GM19099 (cell line): Measurements from ENCODE around the gene SLC35A4.
A peak's percentile ranks its signal among the peaks of the same experiment; 100 is the strongest.

Source experiments
- POLR2A ChIP-seq: IDR thresholded peaks from 3 replicates; pipeline ENCODE4 v1.6.1; 2011; ENCODE audit warnings: low read depth; ENCODE audit not compliant: insufficient read length; ENCODE audit errors: extremely low read depth

Gene SLC35A4, protein sequence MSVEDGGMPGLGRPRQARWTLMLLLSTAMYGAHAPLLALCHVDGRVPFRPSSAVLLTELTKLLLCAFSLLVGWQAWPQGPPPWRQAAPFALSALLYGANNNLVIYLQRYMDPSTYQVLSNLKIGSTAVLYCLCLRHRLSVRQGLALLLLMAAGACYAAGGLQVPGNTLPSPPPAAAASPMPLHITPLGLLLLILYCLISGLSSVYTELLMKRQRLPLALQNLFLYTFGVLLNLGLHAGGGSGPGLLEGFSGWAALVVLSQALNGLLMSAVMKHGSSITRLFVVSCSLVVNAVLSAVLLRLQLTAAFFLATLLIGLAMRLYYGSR

DNA sequence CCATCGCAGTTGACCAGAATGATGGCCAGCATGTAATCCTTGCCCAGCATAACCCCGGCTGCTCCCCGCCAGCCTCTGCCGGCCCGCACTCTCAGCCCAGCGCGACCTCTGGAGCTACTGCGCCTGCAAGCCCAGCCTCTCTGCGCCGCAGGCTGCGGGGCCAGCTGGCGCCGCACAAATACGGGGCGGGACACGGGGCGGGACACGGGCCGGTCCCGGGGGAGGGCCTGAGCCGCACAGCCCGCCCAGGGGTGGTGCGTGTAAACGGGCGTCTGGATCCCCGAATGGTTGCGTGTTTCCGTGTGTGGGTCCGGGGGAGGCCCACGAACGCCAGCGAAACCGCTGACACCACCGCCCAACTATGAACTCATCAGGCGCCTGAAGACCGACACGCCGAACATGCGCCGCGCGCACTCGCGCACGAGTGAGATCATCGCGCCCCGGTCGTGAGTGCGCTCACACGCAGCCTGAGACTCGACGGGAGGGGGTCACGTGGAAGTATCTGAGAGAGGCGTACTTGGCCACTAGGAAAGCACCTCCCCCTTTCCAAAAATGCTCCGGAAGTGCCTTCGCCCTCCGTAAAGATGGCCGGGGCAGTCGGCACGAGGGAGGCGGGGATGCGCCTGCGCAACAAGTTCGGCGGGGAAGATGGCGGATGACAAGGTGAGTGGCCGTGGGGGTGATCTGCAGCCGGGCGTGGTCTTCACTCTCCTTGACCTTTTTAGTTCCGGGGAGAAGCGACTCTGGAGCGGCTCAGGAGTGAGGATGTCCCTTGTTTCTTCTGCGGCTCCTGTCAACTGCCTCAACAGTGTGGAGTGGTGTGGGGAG lies at the start of gene SLC35A4, which contains the start of gene APBB3:
Gene SLC35A4, plus strand, starts transcription at position 633 of the 828 bp plus-strand sequence. CDS start 2,342 bp downstream, outside the sequence.
Gene APBB3, minus strand, starts transcription at position 403 of the 828 bp plus-strand sequence. Its CDS starts 353 bp downstream, at position 50.
- peak; percentile 94 for TF ChIP-seq POLR2A

DNA sequence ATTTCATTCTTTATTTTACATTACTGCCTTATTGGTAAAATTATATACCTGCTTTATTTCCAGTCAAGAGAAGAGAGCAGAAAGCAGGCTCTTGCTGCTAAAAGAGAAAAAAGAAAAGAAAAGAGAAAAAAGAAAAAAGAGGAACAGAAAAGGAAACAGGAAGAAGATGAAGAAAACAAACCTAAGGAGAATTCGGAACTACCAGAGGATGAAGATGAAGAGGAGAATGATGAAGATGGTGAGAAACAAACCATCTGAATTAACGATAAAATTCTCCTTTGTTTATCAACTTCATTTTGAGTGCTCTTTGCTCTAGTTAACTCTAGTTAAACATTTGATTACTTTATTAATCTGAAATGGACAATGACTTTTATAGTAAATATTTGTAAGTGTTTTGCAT lies 40.6 kb upstream of the SLC35A4 start:
- no peak for TF ChIP-seq POLR2A

DNA sequence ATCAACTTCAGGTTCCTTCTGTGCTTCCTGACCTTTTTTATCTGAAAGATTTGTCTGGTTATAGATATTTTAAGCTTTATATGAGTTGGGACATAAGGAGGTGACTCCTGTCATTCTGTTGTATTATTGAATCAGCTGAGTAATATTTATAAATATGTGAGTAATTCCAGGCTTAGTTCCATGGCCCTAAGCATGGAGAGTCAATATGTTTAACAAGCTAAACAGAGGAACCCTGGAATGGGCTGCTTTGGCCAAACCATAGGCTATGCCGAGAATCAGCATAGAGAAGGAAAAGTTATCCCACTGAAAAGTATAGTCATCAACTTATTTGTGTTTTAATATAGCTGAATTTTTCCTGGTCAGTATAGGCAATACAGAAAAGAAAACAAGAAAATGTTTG lies 24.4 kb upstream of the SLC35A4 start:
- TF ChIP-seq POLR2A: no peak

DNA sequence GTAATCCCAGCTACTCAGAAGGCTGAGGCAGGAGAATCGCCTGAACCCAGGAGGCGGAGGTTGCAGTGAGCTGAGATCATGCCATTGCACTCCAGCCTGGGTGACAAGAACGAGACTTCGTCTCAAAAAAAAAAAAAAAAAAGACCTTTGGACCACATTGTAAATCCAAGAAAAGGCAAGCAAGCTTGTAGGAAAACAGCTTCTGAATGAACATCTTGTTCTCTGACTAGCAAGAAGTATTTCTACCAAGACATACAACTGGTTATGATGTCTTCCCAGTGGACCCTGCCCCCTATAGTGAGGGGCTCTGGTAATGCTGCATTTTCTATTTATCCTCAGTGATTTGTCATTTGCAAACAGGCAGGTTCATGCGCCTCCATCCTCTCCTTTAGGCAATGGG lies 21.7 kb upstream of the SLC35A4 start:
- TF ChIP-seq POLR2A: no peak

DNA sequence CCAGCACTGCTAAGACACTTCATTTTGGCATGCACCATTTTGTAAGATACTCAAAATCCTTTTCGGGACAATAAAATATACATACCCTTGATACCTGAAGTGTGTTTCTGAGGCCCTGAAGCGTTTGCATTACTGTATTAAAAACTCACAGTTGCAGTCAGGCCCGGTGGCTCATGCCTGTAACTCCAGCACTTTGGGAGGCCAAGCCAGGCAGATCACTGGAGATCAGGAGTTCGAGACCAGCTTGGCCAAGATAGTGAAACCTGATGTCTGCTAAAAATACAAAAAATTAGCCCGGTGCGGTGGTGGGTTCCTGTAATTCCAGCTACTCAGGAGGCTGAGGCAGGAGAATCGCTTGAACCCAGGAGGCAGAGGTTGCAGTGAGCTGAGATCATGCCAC lies 19.6 kb upstream of the SLC35A4 start:
- no peak for TF ChIP-seq POLR2A

DNA sequence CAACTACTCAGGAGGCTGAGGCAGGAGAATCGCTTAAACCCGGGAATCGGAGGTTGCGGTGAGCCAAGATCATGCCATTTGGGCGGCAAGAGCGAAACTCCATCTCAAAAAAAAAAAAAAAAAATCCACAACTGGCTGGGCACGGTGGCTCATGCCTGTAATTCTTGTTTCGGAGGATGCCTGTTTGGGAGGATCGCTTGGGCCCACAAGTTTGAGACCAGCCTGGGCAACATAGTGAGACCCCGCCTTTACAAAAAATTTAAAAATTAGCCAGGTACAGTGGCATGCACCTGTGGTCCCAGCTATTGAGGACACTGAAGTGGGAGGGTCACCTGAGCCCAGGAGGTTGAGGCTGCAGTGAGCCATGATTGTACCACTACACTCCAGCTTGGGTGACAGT lies 19.0 kb upstream of the SLC35A4 start:
- TF ChIP-seq POLR2A: no peak

DNA sequence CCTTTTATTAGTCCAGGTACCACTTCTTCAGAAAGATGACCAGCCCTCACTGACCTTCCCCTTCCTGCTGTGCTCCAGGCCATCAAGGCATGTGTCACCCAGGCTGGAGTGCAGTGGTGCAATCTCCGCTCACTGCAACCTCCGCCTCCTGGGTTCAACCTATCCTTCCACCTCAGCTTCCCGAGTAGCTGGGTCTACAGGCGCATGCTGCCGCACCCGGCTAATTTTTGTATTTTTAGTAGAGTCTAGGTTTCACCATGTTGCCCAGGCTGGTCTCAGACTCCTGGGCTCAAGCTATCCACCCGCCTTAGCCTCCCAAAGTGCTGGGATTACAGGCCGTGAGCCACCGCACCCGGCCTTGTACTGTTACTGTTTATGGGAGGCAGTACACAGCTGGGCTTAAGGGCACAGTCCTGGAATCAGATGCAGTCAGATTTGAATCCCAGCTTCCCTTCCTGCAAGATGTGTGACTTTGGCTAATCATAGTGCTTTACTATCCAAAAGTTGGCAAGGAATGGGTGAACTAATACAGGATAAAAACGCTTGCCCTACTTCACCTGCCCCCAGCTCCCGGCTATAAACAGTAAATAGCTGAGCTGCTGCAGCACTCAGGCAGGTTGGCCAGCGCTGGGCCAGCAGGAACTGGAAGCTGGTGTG lies 17.6 kb upstream of the SLC35A4 start:
- TF ChIP-seq POLR2A: no peak

DNA sequence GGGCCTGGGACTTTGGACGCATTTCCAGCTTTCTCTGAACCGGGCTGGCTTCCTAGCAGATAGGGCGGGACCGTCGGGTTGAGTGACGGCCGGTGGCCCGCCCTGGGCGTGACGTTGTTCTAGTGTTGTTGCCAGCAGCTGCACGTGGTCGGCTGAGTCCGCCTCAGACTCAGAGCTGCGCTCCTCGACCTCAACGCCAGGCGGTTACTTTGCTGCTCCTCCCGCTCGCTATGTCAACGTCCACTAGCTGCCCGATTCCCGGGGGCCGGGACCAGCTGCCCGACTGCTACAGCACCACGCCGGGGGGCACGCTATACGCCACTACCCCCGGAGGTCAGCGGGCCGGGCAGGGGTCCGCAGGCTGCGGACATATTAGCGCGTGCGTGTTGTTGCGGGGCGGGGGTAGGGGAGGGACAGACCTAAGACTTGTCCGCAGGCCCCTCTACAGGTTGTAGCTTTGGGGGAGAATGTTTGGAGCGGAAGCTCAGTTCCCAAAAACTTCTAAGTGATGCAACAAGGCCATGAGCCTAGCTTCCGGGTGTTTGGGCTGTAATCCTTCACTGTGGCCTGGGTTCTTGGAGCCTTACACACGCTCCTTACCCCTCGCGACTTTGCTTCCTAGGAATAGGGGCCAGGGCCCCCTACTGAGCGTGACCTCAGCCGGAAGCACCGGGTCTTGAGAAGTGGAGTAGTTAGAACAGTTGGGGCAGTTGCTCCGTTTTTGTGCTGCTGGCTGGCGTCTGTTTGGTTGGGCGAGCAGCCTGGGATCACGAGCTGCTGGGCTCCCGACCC lies 16.9 kb upstream of the SLC35A4 start, which contains the start of gene EIF4EBP3:
Gene EIF4EBP3, plus strand, starts transcription at position 155 of the 792 bp plus-strand sequence. Its CDS starts 76 bp downstream, at position 231.
- TF ChIP-seq POLR2A: peak; percentile 31

DNA sequence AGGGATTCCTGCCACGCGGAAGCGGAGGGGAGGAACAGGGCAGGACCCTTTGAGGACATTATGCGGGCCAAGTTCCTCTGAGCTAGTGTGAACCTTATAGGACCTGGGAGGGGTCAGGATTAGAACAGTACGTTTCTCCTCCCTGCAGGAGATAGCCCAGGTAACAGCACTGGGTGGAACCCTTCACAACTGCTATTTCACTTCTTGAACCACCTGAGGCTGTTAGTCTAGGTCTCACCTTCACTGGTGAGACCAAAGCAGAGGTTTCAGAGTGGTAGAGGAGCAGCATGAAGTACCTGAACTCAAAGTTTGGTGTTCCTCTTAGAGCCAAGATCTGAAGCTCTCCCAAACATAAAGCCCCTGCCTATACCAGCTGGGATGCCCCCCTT lies 16.3 kb upstream of the SLC35A4 start:
- TF ChIP-seq POLR2A: peak; percentile 15

DNA sequence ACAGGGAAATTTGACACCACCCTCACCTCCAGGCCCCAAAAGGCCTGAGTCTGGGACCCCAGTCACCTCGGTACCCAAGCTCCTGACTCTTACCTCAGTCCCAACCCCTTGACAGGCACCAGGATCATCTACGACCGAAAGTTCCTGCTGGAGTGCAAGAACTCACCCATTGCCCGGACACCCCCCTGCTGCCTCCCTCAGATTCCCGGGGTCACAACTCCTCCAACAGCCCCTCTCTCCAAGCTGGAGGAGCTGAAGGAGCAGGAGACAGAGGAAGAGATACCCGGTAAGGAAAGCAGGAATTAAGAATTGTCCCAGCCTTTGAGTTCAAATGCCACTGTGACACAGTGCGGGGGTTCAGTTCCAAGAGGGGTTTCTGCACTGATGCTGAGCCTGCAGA lies 15.8 kb upstream of the SLC35A4 start:
- no peak for TF ChIP-seq POLR2A

DNA sequence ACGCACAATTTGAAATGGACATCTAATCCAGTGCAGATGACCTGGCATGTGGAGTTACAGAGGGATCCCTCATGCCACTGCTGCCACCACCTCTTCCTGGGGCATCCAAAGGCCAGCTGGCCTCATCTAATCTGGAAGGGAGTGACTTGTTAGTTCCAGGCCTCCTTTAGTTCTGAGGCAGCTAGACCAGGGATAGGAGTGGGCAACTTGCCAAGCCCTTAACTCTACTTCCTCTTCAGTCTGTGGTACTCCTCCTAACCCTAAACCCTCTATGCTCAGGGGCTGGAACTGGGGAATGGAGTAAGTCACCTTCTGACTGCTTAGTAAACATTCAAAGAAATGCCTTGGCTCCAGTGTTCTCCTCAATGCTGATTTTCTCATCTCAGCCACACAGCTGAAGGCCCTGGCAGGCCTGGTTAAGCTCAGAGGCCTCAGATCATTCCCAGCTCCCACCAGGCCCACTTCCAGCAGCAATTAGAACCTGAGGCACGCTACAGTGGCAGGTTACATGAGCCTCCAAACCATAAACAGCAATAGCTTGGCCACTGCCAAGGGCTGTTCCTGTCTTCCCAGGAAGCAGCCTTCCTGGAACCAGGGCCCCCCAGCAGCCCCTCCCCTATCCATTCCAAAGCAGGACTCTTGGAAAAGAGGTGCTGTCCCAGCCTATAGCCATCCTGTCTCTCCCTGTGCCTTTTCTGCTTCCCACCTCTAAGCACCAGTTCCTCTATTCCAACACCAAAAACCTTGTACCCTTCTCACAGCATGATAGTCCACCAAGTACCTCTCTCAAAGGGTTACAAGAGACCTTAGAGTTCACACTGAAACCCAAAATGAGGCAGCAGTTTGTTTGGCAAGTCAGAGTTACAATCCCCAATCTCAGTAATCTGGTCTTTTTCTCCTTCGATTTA lies 15.1 kb upstream of the SLC35A4 start:
- peak; percentile 31 for TF ChIP-seq POLR2A

DNA sequence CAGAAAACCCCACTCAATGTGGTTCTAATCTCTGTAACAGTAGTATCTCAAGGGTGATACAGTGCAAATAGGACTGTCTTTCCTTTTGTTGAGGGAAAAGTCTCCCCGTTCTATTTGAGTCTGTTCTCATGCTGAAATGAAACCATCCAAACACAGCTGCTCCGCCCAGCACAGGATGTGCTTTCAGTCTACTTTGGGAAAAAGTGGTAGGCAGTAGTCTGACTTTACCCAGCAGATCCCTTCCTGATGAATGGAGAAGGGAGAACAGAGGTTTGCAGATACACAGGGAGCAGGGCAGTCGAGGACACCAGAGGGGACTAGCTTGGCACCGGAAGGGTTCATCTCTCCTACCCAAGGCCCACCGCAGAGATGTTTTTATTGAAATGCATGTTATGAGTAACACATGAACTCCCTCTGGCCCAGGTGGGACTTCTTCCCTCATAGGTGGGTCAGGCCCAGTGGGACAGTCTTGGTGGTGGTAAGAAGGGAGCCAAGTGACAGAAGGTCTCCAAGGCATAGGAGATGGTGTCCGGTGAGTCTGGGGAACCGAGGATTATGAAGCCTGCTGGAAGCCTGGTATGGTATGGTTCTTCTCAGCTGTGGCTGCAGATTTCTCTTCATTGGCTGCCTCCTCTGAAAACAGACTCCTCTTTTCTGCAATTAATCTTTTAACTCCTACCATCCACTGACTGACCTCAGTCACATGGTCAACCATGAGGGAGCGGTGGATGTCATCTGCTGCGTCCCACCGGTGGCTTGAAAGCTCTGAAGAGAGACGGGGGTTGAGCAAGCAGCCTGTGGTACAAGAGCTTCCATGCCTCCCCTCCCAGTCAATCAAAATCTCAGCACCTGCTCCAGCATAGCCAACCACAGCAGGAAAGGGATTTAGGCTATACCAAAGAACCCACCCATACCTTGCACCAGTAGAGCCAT lies 14.2 kb upstream of the SLC35A4 start:
- TF ChIP-seq POLR2A: no peak
